GM12865 (cell line): Measurements from ENCODE around the gene EXOC6.

ENCODE experiments used
- DNase-seq: peaks from one replicate; pipeline ENCODE4 v3.0.0; 2010; ENCODE audit warnings: low read depth
- H3K4me3 ChIP-seq: 2 replicates; pipeline ENCODE4 v1.5.1; 2011; ENCODE audit warnings: mild to moderate bottlenecking, low read depth, low read length, control low read depth
- CTCF ChIP-seq: IDR thresholded peaks from 2 replicates; pipeline ENCODE4 v1.5.1; 2011; ENCODE audit warnings: low read length, control low read depth, low read depth, inconsistent platforms; ENCODE audit not compliant: insufficient read depth; ENCODE audit errors: missing control alignments

EXOC6 gene

DNA sequence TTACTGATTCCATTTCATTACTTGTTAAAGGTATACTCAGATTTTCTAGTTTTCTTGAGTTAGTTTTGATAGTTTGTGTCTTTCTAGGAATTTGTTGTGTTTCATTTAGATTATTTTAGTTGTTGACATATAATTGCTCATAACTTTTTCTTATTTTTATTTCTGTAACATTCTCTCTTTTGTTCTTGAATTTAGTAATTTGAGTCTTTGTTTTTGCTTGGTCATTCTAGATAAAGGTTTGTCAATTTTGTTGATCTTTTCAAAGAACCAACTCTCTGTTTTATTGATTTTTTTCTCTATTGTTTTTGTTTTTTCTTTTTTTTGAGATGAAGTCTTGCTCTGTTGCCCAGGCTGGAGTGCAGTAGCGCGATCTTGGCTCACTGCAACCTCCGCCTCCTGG lies 7.2 kb downstream of the EXOC6 start:
- DNase-seq, result no peak
- no peak overlapping the region for H3K4me3 ChIP-seq
- no peak for TF ChIP-seq CTCF

DNA sequence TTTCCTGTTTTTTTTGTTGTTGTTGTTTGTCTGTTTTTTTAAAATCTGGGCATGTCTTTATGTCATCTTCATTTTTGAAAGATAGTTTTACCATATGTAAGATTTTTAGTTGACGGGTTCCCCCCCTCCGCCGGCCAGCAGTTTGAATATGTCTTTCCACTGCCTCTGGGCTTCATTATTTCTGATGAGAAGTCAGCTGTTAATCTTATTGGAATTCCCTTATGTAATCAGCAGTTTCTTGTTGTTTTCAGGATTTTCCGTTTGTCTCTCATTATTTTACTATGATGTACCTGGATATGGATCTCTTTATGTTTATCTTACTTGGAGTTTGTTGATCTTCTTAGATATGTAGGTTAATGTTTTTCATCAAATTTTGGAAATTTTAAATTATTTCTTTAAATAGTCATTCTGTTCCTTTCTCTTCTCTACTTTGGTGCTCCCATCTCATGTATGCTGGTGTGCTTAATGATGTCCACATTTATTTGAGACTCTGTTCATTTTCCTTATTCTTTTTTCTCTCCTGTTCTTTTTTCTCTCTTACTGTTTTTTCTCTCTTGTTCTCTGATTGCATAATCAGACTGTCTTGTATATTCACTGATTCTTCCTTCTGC lies 9.7 kb downstream of the EXOC6 start:
- no peak overlapping the region for H3K4me3 ChIP-seq
- TF ChIP-seq CTCF, result no peak
- no peak for DNase-seq

DNA sequence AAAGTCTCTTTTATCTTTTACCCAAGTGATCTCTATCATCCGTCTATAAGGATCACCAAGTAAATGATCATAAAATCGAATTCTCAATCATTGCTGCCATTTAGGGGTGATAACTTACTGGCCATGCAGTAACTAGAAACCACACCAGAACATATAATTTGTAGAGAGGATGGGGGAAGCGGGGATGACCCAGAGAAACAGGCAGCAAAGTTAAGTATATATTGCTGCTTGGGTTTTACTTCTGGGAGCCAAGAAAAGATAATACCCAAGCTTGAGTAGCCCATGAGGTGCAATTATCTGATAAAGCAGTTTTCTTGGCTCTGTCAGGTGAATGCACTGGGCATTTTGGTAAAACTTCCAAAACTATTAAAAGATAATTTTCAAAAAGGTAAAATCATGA lies 18.9 kb downstream of the EXOC6 start:
- TF ChIP-seq CTCF, result no peak
- no peak for DNase-seq
- H3K4me3 ChIP-seq, result no peak overlapping the region

GRCh38 chr10:92868036-92868435 lies 19.7 kb downstream of the EXOC6 start:
- no peak for TF ChIP-seq CTCF
- H3K4me3 ChIP-seq, result no peak overlapping the region
- DNase-seq, result no peak

- no peak for DNase-seq
- no peak overlapping the region for H3K4me3 ChIP-seq
- TF ChIP-seq CTCF, result no peak
Observed at GRCh38 chr10:92868557-92868956, 20.2 kb downstream of the EXOC6 start.

GRCh38 chr10:92873029-92873428 lies 24.7 kb downstream of the EXOC6 start:
- no peak overlapping the region for H3K4me3 ChIP-seq
- no peak for TF ChIP-seq CTCF
- no peak for DNase-seq

DNA sequence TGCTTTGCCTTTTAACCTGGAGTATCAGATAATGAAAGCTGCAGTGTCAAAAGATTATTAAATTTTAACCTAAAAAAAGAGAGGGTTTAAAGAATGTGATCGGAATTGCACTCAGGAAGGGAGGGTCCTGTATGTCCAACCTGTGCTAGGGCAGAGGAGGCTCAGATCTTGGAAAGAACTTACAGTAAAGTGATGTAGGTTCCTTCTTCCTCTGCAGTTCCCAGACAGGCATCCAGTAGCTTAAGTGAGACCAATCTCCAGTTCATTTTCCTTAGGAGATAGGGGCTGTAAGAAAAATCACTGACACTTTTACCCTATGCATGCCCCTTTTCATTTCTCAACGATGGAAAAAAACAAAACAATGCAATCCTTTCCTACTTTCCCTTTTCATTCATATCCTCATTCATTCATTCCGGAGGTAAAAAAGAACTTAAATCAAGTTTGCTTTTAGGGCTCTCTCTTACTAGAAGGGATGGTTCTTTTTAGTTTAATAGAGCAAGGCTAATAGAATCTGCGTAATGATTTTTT lies 28.3 kb downstream of the EXOC6 start:
- no peak overlapping the region for H3K4me3 ChIP-seq
- DNase-seq, result no peak
- no peak for TF ChIP-seq CTCF
